Anterior cingulate cortex (tissue), 58 donors: ENCODE data around the gene FAH.

Experiments
- DNase-seq, 58 donors: peaks; one replicate each; lab custom pipeline; 2025; lab: John Stamatoyannopoulos, UW

FAH gene

DNA sequence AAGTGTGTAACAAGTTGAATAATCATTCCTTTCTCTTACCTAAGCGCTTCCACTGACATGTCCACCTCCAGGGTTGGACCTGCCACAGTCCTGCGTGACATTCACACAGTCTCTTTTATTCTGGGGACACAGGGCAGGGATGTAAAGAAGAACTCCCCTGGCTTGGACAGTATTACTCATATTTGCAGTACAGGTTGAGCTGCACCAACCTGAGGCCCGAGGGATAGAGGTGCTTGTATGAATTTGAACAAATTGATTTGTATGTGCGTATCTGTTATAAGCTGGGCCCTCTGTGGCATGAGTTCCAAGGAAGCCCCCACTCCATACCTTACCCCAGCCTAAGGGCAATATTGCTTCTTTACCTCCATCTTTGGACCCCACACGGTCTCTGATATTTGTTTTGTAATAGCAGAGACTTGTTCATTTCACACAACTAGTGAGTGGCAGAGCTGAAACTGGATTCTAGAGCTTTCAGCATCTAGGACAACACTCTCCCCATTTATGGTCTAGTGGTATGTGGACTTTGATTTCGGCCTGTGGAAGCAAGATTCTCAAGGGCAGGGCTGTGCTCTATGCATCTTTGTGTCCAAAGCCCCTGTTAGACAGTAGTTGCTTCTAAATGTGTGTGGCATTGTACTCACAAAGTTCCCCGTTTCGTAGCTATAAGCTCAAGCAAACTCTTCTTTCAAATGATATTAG is 39.2 kb downstream of the FAH start:
- no peak for DNase-seq

DNA sequence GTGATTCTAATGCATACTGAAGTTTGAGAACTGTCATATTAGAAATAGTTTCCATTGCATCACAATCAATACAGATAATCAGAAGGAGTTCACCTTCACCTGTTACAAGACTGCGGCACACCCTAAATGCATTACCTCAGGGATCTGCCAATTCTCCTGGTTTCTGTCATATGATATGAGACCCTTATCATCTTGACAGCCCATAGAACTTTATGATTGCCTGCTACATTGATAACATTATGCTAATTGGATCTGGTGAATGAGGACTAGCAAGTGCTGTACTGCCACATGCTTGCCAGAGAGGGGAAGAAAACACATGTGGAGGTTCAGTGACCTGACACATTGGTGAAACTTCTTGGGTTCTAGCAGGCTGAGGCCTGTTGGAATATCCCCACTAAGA is 41.4 kb downstream of the FAH start:
- no peak for DNase-seq

DNA sequence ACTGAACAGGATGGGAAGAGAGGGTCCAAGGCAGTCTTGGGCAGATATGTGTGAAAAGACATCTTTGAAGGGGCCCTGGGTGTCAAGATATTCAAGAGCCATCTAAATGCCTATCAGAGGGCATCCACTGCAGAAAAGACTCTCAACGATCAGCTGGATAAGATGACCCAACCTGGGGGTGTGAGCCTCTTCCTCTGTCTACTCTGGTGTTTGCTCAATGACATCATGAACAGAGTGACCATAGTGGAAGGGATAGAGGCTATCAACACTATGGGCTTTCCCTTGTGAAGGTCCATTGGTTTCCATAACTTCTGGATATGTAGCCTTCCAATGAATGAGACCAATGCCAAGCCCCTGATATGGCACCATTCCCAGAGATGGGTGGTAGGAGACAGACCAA is 42.1 kb downstream of the FAH start:
- no peak for DNase-seq

DNA sequence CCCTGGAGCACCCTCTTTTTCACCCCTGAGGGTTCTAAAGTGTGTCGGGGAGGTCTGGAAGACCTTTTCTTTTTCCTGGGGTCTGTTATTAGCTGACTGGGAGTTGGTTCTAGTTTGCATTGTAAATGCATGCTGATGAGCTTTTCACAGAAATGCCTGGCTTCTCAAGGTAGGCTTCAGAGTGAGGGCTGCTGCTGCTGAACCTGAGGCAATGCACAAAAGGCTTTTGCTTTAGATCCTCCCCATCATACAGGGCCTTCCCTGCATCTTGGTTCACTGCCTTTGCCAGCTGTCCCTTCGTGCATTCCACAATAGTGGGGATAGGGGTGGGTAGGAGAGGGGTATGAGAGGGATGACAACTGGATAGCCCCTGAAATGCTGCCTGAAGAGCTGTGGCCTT is 46.6 kb downstream of the FAH start:
- no peak for DNase-seq

DNA sequence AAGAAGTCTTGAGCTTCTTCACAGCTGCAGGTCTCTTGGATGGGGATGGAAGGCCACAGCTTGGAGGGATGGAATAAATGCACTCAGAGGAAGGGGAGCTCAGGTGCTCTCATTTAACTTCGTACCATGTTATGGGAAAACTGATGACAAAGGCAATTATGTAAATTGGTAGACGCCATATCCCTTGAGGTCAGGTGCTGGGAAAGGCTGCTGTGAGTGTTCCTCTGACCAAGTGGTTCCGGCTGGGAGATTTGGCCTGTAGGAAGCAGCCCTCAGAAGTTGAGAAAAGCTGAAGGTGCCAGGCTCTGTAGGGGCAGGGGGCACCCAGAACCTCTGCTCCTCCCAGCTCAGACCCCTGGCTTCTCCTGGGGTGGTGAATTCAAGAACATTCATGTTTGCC is 47.1 kb downstream of the FAH start:
- no peak for DNase-seq

DNA sequence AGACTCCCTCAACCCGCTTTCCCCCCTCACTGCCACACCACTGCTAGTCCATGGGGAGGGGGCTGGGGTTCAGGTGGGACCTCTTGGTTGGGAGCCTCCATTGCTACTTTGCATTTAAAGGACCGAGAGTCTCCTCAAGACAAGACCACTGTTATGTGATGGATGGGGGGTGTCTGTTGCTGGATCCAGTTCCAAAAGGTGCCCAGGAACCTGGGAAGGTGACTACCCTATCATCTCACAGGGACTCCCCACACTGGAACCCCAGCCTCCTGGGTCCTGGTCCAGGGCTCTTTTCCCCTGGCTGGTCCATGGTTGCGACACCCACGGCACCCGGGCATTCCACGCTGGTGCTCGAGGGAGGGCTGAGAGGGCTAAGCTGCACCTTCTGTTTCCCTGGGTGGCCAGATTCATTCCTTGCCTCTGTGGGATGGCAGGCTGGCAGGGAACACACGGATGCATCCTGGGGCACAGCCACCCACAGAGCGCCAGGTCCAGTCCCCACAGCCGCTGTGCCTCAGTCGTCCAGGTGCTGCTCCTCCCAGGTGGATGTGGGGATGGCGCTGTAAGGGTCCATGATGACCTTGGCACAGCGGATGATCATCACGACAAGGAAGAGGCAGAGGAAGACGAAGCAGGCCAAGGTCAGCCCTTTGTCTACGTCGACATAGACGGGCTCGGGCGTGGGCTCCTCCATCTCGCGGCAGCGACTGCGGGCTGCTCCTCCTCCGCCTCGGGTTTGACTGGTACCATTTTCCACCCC is 48.6 kb downstream of the FAH start:
- no peak for DNase-seq

DNA sequence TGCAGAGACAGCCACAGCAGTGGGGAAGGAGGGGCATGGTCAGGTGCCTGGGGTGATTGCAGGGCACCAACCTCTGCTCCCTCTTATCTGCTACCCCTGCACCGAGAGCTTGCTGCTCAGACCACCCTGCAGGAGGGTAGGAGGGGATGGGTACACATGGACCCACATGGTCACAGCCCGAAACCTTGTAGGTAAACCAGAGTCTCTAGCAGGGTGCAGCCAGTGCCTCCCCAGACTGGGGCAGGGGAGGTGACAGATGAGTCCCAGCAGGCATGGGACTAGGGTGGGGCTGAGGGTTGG is 49.2 kb downstream of the FAH start:
- DNase-seq: no peak

DNA sequence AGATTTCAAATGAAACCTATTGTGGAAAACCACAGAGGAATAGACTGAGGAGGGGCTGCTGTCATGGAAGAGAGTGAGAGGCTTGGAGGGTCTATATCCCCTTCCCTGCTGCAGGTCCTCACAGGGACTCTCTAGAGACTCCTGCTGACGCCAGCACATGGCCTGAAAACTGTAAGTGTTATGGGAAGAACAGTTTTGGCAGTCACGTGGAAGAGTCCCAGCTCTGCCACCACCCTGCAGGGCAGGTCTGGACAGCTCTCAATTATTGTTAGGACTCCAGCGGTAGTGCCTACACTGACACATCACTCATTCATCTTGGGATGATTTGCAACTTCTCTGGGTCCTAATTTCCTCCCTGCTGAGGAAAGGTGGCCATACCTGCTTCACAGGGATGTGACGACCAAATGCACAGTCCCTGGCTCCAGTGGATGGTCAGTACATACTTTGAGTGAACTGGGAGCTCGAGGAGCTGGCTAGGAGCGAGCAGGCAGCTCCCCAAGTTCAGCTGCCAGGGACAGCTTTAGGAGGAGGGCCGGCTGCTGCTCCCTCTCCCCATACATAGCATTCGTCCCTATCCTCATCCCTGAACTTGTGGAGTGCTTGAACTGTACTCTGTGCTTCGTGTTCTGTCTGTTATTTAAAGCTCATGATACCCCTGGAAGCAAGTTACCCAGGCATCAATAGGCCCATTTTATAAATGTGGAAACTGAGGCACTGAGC is 50.0 kb downstream of the FAH start:
- DNase-seq: no peak

DNA sequence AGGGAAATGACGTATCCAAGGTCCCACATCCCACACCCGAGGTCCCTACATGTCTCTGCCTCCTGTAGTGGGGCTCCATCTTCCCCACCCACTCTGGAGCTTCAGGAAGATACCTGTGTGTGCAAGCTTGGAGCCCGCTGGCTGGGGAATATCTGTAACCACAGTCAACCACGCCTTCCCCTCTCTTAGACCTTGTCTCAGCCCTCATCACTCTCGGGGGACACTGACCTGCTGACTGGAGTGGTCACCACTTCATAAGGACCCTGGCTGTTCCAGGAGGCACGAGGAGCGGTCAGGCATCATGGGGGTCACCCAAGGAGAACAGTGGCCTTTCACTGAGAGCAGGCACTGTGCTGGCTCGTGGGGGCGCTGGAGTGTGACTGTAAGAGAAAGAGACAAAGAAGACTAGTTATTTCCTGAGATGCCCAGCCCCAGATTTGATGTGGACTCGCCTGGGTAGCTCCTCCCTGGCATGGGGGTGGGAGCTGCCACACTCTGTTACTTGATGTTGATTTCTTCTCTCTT is 50.6 kb downstream of the FAH start:
- DNase-seq: no peak

DNA sequence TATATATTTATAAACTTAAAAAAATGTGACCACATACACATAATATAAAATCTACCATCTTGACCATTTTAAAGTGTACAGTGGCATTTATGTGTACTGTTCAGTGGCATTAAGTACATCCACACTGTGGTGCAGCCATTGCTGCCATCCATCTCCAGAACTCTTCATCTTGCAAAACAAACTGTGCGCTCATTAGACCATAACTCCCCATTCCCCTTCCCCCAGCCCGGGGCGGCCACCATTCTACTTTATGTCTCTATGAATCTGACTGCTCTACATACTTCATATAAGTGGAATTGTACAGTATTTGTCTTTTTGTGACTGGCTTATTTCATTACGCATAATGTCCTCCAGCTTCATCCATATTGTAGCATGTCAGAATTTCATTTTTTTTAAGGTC is 51.4 kb downstream of the FAH start:
- DNase-seq: no peak

DNA sequence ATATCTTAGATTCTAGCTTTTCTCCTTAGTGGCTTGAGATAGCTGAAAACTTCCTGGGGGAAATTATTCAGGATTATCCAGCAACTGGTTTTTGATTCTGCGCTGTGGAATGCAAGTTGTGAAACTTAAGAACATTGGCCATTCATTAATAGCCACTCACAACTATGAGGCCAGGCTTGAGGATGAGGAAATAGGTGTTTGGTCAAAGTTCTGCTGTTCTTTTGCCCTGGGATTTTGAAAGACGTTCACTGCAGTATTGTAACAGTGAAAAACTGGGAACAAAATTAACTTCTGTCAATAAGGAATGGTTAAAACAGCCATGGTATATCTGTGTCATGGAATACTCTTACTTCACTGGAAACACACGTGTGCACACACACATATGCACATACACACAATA is 55.1 kb downstream of the FAH start:
- no peak for DNase-seq

DNA sequence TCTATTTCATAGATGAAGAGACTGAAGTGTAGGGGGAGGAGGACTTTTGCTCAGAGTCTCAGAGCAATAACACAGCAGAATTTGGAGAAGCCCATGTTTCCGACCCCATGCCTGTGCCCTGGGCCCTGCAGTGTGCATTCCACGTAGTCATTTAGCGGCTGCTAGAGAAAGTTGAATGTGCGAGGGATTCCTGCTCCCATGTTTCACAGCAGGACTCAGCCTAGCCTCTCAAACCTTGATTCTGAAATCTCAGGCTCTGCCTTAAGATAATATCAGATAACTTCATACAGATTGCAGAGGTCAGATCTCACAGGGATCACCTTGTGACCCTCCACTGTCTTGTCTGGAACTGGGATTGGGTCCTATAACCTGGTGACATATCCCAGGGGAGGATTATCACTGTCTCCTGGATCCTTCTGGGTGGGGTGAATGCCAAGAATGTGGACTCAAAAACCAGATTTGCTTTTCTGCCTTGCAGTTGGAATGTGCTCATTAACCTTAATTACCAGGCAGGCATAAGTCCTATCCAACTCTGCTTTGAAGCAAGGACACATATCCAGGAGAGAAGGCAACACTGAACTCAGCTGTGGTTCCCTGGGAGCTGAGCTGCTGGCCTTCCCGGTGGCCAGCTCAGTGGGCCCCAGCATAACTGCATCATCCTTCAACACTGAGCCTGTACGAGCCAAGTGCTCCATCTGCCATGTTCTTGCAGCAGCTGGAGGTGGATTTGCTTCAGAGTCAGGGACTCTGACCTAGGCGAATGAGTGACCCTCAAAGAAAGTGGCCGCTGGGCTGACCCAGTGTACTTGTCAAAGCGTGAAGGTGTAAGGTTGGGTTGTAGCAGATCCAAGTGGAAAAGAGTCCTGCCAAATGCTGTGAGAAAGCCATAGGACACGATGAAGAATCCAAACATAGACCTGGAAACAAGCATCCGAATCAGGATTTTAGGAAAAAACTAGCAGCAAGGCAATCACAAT is 56.2 kb downstream of the FAH start:
- no peak for DNase-seq

DNA sequence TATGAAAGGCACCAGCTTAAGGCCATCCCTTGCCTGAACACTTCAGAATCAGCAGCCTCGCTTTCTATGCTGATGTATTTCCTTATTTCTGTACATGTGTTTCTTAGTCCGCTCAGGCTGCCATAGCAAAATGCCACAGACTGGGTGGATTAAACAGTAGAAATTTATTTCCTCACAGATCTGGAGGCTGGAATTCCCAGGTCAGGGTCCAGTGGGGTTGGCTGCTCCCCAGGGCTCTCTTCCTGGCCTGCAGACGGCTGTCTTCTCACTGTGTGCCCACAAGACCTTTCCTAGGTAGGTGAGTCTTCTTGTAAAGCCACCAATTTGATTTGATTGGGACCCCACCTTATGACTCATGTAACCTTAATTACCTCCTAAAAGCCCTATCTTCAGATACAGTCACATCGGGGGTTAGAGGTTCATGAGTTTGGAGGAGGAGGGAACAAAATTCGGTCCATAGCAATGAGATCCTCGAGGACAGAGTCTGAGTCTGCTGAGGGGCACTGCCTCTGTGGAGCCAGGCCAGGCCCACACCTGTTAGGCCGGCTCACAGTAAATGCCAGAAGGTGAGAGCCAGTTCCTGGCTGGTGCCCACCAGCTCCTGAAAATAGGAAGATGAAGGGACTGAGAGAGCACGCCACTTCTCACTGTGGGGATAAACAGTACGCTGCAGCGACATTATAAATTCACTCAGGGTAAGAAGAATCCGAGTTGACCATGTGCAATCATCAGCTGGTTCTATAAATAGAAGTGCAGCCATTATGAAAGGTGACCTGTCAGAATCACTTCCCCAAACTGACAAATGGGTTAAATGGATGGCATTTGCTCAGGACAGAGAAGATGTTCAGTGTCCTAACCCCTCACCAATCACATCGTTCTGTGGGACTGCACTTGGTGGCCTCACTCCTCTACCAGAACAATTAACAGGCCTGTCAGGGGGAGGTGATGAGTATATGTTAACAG is 58.1 kb downstream of the FAH start:
- no peak for DNase-seq

DNA sequence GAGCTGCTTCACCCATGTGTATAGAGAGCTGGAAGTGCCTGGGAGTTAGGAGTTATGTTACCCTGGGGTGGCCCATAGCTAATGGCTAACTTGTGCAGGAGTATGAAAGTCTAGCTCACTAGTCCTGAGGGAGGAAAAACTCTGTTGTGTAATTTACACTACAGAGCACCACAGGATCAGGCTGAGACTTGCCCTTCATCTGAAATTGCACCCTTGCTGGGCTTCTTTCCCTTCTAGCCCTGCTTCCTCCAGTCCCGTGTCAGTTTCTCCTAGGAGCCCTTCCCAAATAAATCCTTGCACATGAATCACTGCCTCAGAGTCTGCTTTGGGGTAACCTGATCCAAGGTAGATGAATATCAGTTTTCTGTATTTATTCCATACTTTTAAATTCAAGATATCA is 59.2 kb downstream of the FAH start:
- DNase-seq: no peak

DNA sequence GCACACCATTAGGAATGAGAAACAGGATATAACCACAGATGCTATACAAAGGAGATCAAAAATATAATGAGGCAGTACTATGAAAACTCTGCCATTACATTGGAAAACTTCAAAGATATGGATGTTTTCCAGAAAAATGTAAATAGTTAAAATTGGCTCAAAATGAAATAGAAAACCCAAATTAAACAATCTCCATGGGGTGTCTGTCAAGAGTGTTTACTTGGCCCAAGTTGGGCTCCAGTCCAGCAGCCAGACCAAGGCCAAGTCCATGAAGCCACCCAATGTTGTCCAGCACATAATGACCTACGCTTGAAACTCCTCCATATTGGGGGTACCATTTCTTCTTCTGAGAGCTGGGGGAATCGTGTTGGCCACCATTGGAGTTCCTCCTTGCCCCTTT is 62.1 kb downstream of the FAH start:
- DNase-seq: no peak

DNA sequence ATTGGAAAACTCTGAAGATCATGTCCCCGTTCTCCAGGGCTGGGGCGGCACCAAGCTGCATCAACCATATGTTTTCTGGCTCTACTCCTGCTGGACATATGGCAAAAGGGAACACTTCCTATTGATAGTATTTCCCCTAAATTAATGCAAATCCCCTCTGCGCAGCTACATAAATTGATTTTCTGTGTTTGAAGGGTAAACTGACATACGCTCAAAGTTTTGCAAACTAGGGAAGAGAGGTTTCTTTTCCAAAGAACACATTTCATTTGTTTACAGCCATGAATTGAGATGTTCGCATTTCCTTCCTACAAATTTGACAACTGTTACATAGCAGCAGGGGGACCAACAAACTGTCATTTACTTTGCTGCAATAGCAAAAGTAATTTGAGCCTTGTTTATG is 63.3 kb downstream of the FAH start:
- no peak for DNase-seq

DNA sequence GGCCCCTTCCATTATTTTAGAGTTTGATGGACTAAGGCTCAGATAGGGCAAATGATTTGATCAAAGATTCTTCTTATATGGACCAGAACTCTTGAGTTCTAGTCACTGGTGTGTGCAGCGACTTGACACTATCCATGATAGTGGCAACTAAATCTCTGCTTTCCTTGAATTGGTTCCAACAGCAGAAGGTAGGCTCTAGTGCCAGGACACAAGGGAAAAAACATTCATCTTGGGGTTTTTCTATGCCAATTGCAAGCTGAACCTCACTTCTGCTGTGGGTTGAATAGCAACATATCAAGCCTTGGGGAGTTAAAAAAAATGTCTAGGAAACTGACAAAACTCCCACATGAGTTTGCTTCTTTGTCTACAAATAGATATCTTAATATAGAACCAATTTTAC is 64.1 kb downstream of the FAH start:
- no peak for DNase-seq

DNA sequence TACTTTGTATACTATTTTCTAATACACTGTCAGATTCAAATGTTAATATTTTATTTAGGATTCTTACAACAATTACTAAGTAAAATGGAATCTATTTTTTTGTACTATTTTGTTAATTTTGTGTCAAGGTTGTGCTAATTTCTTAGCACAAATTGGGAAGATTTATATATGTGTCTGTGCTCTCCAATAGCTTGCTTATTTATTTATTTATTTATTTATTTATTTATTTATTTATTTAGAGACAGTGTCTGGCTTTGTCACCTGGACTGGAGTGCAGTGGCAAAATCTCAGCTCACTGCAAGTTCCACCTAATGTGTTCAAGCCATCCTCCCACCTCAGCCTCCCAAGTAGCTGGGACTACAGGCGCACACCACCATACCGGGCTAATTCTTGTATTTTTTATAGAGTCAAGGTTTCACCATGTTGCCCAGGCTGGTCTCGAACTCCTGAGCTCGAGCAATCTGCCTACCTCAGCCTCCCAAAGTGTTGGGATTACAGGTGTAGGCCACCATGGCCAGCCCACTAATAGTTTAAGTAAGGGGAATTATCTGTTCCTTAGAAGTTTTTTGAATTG is 64.6 kb downstream of the FAH start:
- DNase-seq: no peak

DNA sequence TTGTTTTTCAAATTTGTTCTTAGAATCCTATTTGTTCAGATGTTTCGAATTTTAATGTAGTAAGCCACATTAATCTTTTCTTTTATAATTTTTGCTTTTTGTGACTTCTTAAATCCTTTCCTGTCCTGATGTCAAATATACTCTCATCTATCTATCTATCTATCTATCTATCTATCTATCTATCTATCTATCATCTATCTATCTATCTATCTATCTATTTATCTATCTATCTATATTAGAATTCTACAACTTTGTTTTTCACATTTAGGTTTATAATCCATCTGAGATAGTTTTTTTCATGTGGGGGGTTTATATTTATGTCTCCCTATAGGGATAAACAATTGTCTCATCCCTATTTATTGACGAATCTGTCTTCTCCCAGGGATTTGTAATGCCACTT is 67.2 kb downstream of the FAH start:
- no peak for DNase-seq
